ENCODE measurements around the gene SMIM1. TPM values are rescaled to one million over a fixed set of nuclear protein-coding genes. Genes with fewer than 3 reads are reported as not detected.

The SMIM1 gene
- total RNA-seq, 1 experiment from 2014 or later: 5.5 TPM

GRCh38 chr1:3743826-3744225 is 28.7 kb upstream of the SMIM1 start:
- H3K27me3 ChIP-seq (ENCODE audit: insufficient read depth, low read length): no peaks in the 10 kb centered on the region
- no peak overlapping the region for H3K4me2 ChIP-seq (ENCODE audit: low read length)
- no peaks in the 10 kb centered on the region for H3K9me2 ChIP-seq (ENCODE audit: insufficient read depth)
- no peaks in the 10 kb centered on the region for H4K20me1 ChIP-seq (ENCODE audit: insufficient read depth)
- no peaks in the 10 kb centered on the region for H3K79me2 ChIP-seq (ENCODE audit: insufficient read depth, low read length)
- RAD21 ChIA-PET (ENCODE audit: low non-redundant PET in 1 of 2, low total read pairs in 2 of 2, uncharacterized antibody in 2 of 2, unreplicated experiment in 2 of 2): no interaction called here
- no peak overlapping the region for H3K9ac ChIP-seq (ENCODE audit: low read length)
- H3K9me3 ChIP-seq (ENCODE audit: control insufficient read depth in 1 of 2, insufficient read depth in 1 of 2, low read depth in 1 of 2, low read length in 2 of 2): no peaks in the 10 kb centered on the region
- no peak overlapping the region for H2AFZ ChIP-seq (ENCODE audit: low read depth, low read length, poor library complexity, severe bottlenecking)
- intact Hi-C loops (cut with micrococcal nuclease): no loop called here
- CTCF ChIA-PET: interaction anchor here (1.6 kb wide), 1 partner anchor 291 kb away, joined by 4 read pairs; no protein-coding TSS in a partner anchor
- no peak overlapping the region for H3K27ac ChIP-seq (ENCODE audit: low read depth, low read length)
- H3K36me3 ChIP-seq (ENCODE audit: control insufficient read depth in 1 of 2, insufficient read depth in 2 of 2, low read length in 2 of 2): no peaks in the 10 kb centered on the region
- POLR2A ChIA-PET: no interaction called here
- BruUV-seq (replicated peaks): no TSS peak
- H3K4me3 ChIP-seq (replicated peaks in 1 of 2; ENCODE audit: low read depth in 1 of 2, low read length in 2 of 2): no peak overlapping the region
- no peak for TF ChIP-seq MAX (IDR thresholded peaks at IDR 0.05)
- TF ChIP-seq ZBTB33 (IDR thresholded peaks at IDR 0.05; ENCODE audit: extremely low read depth, insufficient replicate concordance, low read length): no peak
- TF ChIP-seq EZH2phosphoT487 (IDR thresholded peaks at IDR 0.05; ENCODE audit: borderline replicate concordance): no peak
- TF ChIP-seq SIN3A (IDR thresholded peaks at IDR 0.05; ENCODE audit: low read depth): no peak
- TF ChIP-seq SP1 (IDR thresholded peaks at IDR 0.05; ENCODE audit: low read depth): no peak
- no peak for TF ChIP-seq CEBPB (IDR thresholded peaks at IDR 0.05; ENCODE audit: low read depth)
- TF ChIP-seq JUND (IDR thresholded peaks at IDR 0.05): no peak
- ATAC-seq: no peak
- DNase-seq (ENCODE audit: low read depth, low spot score): no peak
- H3K4me1 ChIP-seq (ENCODE audit: control insufficient read depth in 1 of 2, insufficient read depth in 2 of 2, low read length in 2 of 2): no peaks in the 10 kb centered on the region

DNA sequence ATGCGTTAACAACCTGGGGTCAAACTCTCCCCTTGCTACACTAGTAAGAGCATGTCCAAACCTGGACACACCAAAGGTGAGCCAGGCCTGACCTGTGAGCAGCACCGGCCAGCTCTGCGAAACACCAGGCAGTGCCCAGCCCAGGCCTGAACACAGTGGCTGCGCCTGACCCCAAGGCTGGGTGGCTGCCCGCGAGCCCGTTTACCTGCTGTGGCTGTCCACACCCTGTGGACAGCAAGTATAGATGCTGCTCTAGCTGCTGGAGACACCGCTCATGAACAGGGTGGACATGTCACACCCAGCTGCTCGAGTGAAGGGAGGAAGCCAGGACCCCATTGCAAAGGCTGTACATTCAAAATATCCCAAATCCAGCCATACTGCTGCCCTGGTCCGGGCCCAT is 27.9 kb upstream of the SMIM1 start:
- no peak overlapping the region for H3K27ac ChIP-seq (ENCODE audit: low read depth, low read length)
- H3K79me2 ChIP-seq (ENCODE audit: insufficient read depth, low read length): no peaks in the 10 kb centered on the region
- no peak overlapping the region for H2AFZ ChIP-seq (ENCODE audit: low read depth, low read length, poor library complexity, severe bottlenecking)
- BruUV-seq (replicated peaks): no TSS peak
- no peak overlapping the region for H3K4me3 ChIP-seq (replicated peaks in 1 of 2; ENCODE audit: low read depth in 1 of 2, low read length in 2 of 2)
- RAD21 ChIA-PET (ENCODE audit: low non-redundant PET in 1 of 2, low total read pairs in 2 of 2, uncharacterized antibody in 2 of 2, unreplicated experiment in 2 of 2): no interaction called here
- intact Hi-C loops (cut with micrococcal nuclease): no loop called here
- POLR2A ChIA-PET: no interaction called here
- ATAC-seq (no peak), DNase-seq (ENCODE audit: low read depth, low spot score) (no peak)
- CTCF ChIA-PET: interaction anchor here (1.6 kb wide), 1 partner anchor 292 kb away, joined by 4 read pairs; no protein-coding TSS in a partner anchor
- no peaks in the 10 kb centered on the region for H3K36me3 ChIP-seq (ENCODE audit: control insufficient read depth in 1 of 2, insufficient read depth in 2 of 2, low read length in 2 of 2)
- no peaks in the 10 kb centered on the region for H3K9me2 ChIP-seq (ENCODE audit: insufficient read depth)
- H3K4me1 ChIP-seq (ENCODE audit: control insufficient read depth in 1 of 2, insufficient read depth in 2 of 2, low read length in 2 of 2): no peaks in the 10 kb centered on the region
- no peak overlapping the region for H3K4me2 ChIP-seq (ENCODE audit: low read length)
- no peaks in the 10 kb centered on the region for H3K27me3 ChIP-seq (ENCODE audit: insufficient read depth, low read length)
- H3K9ac ChIP-seq (ENCODE audit: low read length): no peak overlapping the region
- H4K20me1 ChIP-seq (ENCODE audit: insufficient read depth): no peaks in the 10 kb centered on the region
- H3K9me3 ChIP-seq (ENCODE audit: control insufficient read depth in 1 of 2, insufficient read depth in 1 of 2, low read depth in 1 of 2, low read length in 2 of 2): no peaks in the 10 kb centered on the region
- TF ChIP-seq EGR1 (IDR thresholded peaks at IDR 0.05; ENCODE audit: low read depth) (no peak), REST (IDR thresholded peaks at IDR 0.05; ENCODE audit: low read depth) (no peak), YY1 (IDR thresholded peaks at IDR 0.05; ENCODE audit: extremely low read depth, insufficient replicate concordance, low read depth, low read length) (no peak), CTCF (IDR thresholded peaks at IDR 0.05 in 2 of 3, conservative IDR thresholded peaks at IDR 0.05 in 1 of 3; ENCODE audit: borderline replicate concordance in 1 of 3, insufficient read depth in 1 of 3, low read depth in 2 of 3, low read length in 2 of 3) (no peak), CBX3 (IDR thresholded peaks at IDR 0.05; ENCODE audit: low read depth) (no peak), EZH2 (IDR thresholded peaks at IDR 0.05) (no peak), CEBPB (IDR thresholded peaks at IDR 0.05; ENCODE audit: low read depth) (no peak), SIN3A (IDR thresholded peaks at IDR 0.05; ENCODE audit: low read depth) (no peak), RAD21 (IDR thresholded peaks at IDR 0.05; ENCODE audit: low read depth) (no peak)
